H54 (cell line): ENCODE results near the gene RRP1B.

Experiments used
- DNase-seq: peaks from one replicate; pipeline ENCODE4 v3.0.0; 2011; ENCODE audit warnings: low spot score, mixed read lengths; ENCODE audit not compliant: insufficient read length
- FAIRE-seq: peaks from 3 replicates; lab custom pipeline; 2011; peaks lifted over from hg19 to GRCh38; lab: Jason Lieb, UNC
- POLR2A ChIP-seq: IDR thresholded peaks from 2 replicates; pipeline ENCODE4 v1.6.1; 2011; ENCODE audit warnings: low read depth, mild to moderate bottlenecking, low read length

The RRP1B gene

DNA sequence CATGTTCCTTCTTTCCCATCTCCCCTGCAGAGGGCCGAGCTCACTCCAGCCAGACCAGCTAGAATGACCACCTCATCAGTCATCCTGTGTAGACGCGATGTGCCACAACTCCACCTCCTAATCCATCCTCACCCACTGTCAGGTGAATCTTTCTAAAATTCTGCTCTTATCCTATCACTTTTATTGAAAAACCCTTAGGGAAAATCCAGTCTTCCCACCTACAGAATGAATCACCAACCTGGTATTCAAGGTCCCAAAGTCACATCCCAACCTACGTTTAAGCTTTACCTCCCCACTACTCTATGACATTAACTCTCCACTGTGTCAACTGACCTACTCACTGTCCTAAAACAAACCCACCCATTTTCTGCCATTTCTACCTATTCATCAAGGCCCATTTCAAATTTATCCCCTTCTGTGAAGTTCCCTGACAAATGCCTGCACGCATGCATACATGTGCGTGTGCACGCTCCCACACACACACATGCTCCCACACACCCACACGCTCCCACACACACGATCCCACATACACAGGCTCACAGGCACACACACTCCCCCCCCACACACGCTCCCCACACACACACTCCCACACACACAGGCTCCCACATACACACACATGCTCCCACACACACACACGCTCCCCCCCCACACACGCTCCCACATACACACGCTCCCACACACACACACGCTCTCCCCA, 27.8 kb upstream of the RRP1B start:
- DNase-seq (no peak), FAIRE-seq (no peak)
- TF ChIP-seq POLR2A: no peak

DNA sequence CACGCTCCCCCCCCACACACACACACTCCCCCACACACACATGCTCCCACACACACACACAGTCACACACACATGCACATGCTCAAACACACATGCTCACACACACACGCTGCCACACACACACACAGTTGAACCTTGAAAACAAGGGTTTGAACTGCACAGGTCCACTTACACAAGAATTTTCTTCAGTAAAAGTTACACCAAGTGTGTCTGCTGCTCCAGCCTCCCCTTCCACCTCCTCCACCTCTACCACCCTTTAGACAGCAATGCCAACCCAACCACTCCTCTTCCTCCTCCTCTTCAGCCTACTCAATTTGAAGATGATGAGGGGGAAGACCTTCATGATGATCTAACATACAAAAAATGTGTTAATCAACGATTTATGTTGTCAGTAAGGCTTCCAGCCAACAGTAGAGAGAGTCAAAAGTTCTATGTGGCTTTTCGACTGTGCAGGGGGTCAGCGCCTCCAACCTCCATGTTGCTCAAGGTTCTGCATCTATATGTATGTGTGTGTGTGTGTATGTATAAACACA, 26.9 kb upstream of the RRP1B start:
- DNase-seq (no peak), FAIRE-seq (no peak)
- no peak for TF ChIP-seq POLR2A

DNA sequence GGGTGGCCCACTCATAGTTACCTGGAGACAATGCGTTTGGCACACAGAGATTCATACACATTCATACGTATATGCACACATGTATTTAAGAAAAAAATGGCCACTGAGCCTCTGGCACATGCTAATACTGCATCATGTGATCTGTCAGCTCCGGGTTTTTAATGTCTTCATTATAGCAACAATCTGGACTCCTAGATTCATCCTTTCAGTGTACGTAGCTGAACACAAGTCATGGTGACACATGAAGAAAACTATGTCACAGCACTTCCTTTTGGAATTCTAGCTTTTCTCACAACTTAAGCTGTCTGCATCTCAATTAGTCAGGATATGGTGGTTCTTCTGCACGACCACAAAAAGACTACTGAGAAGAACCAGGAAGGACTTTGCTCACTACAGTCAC, 24.7 kb upstream of the RRP1B start:
- DNase-seq (no peak), FAIRE-seq (no peak)
- TF ChIP-seq POLR2A: no peak

DNA sequence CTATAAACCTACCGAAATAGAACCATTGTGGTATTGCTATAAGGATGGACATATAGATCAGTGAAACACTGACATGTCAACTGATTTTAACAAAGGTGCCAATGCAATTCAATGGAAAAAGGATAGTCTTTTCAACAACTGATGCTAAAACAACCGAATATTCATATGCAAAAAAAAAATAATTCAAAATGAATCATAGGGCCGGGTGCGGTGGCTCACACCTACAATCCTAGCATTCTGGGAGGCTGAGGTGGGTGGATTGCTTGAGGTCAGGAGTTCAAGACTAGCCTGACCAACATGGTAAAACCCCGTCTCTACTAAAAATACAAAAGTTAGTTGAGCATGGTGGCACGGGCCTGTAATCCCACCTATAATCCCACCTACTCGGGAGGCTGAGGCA, 23.9 kb upstream of the RRP1B start:
- FAIRE-seq (no peak), DNase-seq (no peak)
- TF ChIP-seq POLR2A: no peak

DNA sequence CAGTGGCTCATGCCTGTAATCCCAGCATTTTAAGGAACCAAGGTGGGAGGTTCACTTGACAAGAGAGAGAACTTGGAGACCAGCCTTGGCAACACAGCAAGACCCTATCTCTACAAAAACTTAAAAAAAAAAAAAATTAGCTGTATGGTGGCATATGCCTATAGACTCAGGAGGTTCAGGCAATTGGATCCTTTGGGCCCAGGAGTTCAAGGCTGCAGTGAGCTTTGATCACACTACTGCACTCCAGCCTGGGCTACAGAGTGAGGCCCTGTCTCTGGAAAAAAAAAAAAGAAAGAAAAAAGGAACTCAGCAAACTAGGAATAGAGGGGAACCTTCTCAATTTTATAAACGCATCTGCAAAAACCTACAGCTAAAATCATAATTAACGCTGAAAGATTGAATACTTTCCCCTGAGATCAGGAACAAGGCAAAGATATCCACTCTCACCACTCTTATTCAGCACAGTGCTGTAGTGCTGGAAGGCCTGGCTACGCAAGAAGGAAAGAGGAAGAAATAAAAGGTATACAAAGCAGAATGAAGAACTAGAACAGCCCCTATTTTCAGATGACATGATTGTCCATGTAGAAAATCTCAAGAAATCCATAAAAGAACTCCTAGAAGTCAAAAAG, 21.7 kb upstream of the RRP1B start:
- DNase-seq (no peak), FAIRE-seq (no peak)
- TF ChIP-seq POLR2A: no peak

DNA sequence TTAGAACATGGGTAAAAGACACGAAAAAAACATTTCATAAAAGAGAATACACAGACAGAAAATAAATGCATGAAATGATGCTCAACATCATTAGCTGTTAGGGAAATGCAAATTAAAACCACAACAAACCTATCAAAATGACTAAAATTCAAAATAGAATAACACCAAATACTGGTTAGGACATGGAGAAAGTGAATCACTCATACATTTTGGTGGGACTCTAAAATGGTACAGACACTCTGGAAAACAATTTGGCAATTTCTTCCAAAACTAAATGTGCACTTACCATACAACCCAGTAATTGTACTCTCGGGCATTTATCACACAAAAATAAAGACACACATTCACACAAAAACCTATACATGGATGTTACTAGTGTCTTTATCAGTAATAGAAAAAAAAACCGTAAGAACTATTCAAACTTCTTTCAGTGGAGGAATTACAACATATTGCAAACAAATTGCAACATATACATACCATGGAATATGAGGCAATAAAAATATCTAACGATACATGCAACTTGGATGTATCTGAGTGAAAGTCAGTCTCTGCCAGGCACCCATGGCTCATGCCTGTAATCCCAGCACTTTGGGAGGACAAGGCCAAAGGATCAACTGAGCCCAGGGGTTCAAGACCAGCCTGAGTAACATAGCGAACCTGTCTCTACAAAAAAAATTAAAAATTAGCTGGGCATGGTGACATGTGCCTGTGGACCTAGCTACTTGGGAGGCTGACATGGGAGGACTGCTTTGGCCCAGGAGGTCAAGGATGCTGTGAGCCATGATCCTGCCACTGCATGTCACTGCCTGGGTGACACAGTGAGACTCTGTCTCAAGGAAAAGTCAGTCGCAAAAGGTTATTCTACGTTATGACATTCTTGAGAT, 19.6 kb upstream of the RRP1B start:
- DNase-seq (no peak), FAIRE-seq (no peak)
- no peak for TF ChIP-seq POLR2A

DNA sequence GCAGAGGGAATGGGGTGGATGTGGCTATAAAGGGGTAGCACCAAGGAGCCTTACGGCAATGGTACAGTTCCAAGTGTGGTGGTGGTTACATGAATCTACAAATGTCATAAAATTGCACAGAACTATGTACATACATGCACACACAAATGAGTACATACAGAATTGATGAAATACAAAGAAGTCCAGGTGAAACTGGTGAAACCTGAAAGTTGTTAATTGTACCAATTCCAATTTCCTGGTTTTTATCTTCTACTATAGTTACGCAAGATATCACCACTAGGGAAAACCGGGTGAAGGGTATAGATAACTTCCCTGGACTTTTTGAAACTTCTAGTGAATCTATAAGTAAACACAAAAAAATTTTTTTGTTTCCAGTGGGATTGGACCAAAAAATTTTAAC, 19.0 kb upstream of the RRP1B start:
- TF ChIP-seq POLR2A: no peak
- FAIRE-seq (no peak), DNase-seq (no peak)

DNA sequence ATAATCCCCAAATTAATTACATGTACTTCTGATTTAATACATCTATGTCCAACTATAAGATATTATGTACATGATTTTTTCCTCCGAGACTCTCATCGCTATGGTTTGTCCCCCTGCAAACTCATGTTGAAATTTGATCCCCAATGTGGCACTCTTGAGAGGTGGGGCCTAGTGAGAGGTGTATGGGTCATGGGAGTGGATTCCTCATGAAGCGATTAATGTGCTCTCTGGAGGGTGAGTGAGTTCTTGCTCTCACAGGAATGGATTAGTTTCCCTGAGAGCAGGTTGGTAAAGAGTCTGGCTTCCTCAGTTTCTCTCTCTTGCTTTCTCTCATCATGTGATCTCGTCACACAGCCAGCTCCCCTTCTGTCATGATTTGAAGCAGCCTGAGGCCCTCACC, 16.2 kb upstream of the RRP1B start:
- DNase-seq (no peak), FAIRE-seq (no peak)
- no peak for TF ChIP-seq POLR2A

DNA sequence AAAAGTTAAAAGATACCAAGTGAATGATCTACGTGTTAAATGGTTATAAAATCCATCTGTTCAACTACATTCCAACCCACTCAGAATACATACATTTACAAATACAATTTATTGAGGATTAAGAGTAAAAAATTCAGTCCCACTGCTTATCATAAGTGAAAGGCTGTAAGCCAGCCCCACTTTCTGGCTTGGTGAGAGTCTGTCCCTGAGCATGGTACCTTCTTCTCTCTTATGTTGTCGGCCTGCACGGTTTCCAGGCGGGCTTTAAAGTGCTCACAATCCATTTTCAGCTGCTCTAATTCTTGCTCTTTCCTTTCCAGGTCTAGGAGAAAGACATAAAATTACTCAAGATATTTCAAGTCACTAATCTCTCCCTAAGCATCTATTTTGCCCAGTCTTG, 15.3 kb upstream of the RRP1B start:
- no peak for TF ChIP-seq POLR2A
- no peak for FAIRE-seq
- DNase-seq: no peak

DNA sequence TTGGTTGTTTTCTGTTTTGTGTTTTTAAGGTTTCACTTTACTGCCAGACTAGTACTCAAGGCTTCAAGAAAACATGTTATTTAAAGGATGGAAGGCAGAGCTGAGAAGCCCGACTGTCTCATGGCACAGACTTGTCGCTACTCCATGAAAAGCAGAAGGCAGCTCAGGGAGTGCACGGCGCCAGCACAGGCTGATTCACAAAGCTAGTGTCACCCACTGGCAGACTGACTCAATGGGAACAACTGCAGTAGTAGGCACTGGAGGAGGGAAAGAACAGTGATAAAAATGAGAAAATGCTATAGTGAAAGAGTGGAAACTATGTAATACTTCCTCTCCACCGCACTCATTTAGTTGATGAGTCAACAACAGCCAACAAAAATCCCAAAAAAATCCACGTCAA, 14.8 kb upstream of the RRP1B start:
- FAIRE-seq (peak; percentile 52), DNase-seq (peak; percentile 43)
- TF ChIP-seq POLR2A: no peak

DNA sequence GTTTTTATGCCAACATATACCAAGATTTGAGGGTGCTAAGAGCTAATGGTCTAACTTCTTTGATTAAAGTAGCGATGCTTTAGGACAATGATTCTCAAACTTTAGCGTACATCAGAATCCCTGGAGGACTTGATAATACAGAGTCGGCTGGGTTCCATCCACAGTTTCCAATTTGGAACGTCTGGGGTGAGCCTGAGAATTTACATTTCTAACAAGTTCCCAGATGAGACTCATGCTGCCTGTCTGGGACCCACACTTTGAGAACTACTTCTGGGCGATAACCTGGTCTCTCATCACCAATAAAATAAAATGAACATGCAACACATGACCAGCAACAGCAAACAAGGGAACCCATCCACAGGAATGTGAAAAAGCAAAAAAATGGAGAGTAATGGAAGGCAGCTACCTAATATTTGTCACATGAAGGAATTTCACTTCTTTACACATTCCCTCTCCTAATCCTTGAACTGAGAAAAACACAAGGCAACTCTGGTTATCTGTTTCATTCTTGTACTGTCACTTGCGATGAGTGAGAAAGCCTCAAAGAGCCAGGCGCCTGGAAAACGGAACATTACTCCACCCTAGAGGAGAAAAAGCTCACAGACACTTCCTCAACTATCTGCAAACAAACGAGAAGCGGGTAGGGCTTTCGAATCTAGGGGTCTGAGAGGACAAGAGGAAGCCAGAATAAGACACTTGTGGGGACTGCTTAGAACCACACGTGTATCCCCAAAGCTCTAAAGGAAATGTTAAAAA, 14.0 kb upstream of the RRP1B start:
- no peak for TF ChIP-seq POLR2A
- DNase-seq: no peak
- FAIRE-seq: peak; percentile 68

DNA sequence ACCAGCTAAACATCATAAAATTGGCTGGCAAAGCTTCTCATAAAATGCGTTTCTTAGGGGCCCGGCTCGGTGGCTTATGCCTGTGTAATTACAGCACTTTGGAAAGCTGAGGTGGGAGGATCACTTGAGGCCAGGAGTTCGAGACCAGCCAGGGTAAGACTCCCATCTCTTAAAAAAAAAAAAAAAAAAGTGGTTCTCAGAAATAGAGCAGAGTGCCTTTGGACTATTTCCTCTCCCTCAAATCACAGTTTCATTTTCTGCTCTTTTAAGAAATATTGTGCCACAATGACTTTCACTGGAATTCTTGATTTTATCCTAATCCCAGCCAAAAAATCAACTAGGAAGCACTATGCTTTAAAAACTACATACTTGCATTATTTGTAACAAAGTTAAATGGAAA, 13.4 kb upstream of the RRP1B start:
- FAIRE-seq (no peak), DNase-seq (no peak)
- TF ChIP-seq POLR2A: no peak

DNA sequence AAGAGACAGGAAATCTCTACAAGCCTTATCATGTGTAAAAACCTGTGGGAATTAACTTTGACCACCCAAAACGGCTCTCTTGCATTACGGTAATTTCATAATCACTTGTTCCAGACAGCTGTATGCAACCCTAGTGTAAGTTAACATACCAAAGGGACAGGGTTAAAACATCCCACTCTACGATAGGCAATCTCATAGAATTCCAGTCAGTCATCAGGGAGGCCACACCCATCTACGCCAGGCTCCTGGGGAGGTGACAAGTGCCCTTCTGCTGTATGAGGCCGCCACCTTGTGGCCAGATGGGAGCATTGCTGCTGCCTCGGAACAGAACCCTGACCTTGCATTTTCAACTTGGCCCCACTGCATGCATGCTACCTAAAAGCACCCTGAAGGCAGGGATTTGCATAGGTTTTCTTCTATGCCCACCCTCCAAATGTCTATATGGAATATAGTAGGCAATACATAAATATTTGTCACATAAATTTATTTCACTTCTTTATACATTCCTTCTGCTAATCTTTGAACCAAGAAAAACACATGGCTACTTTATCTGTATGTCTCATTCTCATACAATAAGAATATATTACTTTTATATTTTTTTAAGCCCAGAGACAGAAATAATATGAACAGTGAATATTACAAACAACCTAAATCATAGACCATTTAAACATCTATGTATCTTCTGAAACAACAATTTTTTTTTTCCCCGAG, 12.7 kb upstream of the RRP1B start:
- DNase-seq (peak; percentile 92), FAIRE-seq (peak; percentile 90)
- no peak for TF ChIP-seq POLR2A
